ENCODE measurements around the gene AMPH. TPM values are rescaled to one million over a fixed set of nuclear protein-coding genes. Genes with fewer than 3 reads are reported as not detected.
"Not testable (repeated sequence)": the region's sequence is repeated elsewhere in the genome, so short reads cannot be mapped to it uniquely, and the experiment has no call there.

The AMPH gene
- total RNA-seq, 1 donor from 2014 or later: 1.7 TPM

DNA sequence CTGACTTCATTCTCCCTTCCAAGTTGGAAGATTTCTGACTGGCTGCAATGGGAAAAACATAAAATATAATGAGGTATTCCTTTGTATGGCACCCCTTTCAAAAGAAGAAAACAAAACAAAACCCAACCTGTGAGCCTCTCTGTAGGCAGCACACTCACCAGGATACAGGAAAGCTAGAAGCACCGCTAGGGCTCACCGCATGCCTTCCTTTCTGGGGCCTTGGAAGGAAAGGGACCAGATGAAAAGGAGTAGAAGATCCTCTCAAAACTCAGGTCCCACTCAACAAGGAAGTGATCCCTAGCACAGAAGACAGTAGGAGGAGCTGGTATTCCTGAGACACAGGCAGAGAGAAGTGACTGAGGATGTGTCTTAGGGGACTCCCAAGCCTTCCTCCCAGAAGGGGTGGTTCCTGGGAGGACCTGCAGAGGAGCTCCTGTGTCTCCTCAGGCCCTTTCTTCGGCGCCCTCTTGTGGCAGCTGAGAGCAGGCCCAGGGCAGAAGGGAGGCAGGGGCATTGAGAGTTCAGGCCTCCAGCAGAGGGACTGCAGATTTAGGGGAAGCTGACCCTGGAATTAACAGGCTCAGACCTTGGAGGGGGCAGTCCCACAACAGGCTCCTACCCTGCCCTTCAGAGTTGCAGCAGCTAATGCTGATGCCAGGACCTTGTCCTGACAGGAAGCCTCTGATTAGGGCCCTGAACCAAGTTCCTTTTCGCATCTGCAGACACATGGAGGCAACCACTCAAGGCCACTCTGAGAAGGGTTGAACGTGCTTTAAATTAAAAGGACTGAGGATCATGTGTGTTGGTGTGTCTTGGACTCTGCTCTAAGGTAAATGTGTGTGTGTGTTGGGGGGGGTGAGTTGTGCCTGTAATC is 285.6 kb downstream of the AMPH start:
- ATAC-seq (ENCODE audit: poor library complexity): peak; percentile 75
- intact Hi-C loops (cut with DNase I): not testable (repeated sequence)
- DNase-seq: peak; percentile 73

DNA sequence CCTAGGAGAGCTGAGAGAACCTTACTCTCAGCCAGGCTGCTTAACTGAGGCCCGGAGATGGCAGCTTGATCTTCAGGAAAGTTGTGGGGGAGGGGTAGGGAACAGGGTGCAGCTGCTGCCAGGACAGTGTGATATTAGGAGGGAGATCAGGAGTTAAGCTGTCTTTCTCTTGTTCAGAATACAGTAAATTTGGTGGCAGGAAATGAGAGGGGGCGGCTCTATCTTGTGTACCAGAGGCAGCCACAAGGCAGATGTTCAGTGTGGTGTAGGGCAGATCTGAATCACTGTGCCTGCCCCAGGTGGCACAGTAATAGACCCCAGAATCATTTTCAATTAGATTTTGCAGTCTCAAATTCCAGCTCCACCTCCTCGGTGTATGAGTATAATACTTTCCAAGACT is 286.4 kb downstream of the AMPH start:
- DNase-seq; ATAC-seq (ENCODE audit: poor library complexity); intact Hi-C loops (cut with DNase I): not testable (repeated sequence)

DNA sequence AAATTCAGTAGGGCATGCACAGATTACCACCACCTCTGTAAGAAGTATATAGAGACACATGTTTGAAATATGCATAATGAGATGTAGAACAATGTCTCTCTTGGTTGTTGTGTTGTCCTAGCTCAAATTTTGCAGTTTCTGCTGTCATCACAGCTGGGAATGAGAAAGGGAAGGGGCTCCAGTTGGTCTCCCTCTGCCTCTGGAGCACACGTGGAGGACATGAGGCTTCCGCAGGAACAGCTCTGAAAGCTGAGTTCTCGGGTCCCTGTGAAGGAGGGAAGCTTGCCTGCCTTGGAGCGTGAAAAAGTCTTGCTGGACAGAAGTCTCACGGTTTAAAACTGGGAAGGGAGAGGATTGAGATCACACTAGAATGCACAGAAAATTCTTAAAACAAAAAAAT is 289.0 kb downstream of the AMPH start:
- intact Hi-C loops (cut with DNase I); ATAC-seq (ENCODE audit: poor library complexity); DNase-seq: not testable (repeated sequence)

GRCh38 chr7:38341172-38341705 is 289.9 kb downstream of the AMPH start:
- peak; percentile 89 for ATAC-seq (ENCODE audit: poor library complexity)
- intact Hi-C loops (cut with DNase I): not testable (repeated sequence)
- peak; percentile 54 for DNase-seq

DNA sequence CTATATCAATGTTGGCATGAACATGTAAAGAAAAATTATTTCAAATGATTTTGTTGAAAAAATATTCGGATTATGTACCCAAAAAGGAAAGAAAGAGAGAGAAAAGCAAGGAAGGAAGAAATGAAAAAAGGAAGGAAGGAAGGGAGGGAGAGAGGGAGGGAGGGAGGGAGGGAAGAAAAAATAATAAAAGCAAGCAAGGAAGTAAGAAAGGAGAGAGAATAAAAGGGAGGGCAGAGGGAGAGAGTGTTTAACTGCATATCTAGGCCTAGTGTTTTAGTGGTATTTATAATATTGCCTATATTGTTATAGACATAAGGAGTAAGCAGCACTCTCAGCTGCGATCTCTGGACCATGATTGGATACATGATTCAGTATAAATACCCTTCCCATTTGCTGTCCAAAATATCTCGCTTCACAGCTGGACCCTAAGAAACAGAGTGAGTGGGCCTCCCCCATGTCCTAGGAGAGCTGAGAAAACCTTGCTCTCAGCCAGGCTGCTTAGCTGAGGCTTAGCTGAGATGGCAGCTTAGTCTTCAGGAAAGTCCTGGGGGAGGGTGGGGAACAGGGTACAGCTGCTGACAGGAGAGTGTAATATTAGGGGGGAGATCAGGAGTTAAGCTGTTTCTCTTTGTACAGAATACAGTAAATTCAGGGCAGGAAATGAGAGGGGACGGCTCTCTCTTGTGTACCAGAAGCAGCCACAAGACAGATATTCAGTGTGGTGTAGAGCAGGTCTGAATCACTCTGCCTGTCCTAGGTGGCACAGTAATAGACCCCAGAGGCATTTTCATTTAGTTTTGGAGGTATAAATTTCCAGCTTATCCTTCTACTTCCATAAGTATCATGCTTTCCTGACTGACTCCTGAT is 291.0 kb downstream of the AMPH start:
- intact Hi-C loops (cut with DNase I): no loop called here
- ATAC-seq (ENCODE audit: poor library complexity) (no peak), DNase-seq (no peak)

GRCh38 chr7:38336148-38336515 is 295.0 kb downstream of the AMPH start:
- intact Hi-C loops (cut with DNase I); ATAC-seq (ENCODE audit: poor library complexity); DNase-seq: not testable (repeated sequence)

DNA sequence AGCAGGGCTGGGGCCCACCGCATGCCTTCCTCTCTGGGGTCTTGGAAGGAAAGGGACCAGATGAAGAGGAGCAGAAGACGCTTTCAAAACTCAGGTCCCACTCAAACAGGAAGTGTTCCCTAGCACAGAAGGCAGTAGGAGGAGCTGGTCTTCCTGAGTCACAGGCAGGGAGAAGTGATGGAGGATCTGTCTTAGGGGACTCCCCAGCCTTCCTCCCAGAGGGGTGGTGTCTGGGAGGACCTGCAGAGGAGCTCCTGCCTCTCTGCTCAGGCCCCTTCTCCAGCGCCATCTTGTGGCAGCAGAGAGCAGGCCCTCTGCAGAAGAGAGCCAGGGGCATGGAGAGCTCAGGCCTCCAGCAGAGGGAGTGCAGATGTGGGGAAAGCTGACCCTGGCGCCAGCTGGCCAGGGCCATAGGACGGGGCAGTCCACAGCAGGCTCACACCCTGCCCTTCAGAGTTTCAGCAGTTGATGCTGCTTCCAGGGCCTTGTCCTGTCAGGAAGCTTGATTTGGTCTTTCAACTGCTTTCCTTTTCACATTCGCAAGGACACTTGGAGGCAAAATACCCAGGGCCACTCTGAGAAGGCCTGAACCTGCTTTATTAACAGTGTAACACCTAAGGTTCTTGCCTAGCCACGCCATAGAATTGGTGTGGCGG is 295.6 kb downstream of the AMPH start:
- peak; percentile 96 for ATAC-seq (ENCODE audit: poor library complexity)
- DNase-seq: peak; percentile 86
- intact Hi-C loops (cut with DNase I): no loop called here

DNA sequence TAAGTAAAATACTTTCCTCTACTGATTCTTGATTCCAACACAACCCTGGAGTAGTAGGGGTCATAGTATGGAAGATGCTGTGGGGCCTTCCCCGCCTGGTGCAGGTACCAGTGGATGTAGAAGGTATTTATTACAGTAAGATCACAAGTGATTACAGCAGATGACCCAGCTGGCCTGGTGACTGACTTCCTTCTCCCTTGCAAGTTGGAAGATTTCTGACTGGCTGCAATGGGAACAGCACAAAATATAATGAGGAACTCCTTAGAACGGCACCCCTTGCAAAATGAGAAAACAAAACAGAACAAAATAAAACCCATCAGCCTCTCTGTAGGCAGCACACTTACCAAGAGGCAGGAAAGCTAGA is 296.1 kb downstream of the AMPH start:
- ATAC-seq (ENCODE audit: poor library complexity): peak; percentile 43
- DNase-seq: no peak
- intact Hi-C loops (cut with DNase I): no loop called here

DNA sequence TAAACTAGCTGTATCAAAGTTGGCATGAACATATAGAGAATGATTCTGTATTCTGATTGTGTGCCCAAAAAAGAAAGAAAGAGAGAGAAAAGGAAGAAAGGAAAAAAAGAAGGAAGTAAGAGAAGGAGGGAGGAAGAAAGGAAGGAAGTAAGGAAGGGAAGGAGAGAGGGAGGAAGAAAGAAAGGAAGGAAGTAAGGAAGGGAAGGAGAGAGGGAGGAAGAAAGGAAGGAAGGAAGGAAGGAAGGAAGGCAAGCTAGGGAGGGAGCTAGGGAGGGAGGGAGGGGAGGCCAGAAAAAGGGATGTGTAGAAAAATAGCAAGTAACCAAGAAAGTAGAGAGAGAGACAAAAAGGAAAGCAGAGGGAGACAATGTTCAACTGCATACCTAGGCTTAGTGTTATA is 297.0 kb downstream of the AMPH start:
- intact Hi-C loops (cut with DNase I): no loop called here
- ATAC-seq (ENCODE audit: poor library complexity): no peak

More for the DNA sequence above, 297.0 kb downstream of the AMPH start:
- DNase-seq: no peak
